HTERT RPE-1 (cell line): ENCODE results near the gene ANGPTL8.

ENCODE experiments used
- in situ Hi-C: fragments of 300-500 bp; cut with MboI; formaldehyde crosslinking; loops from 4 replicates; pipeline ENCODE4 v1.14.3; 2020; ENCODE audit warnings: low sequenced_read_pairs

ANGPTL8 gene

GRCh38 chr19:11203194-11204075 is 36.0 kb upstream of the ANGPTL8 start:
- in situ Hi-C loops, result no loop called here

GRCh38 chr19:11204076-11204602 is 35.3 kb upstream of the ANGPTL8 start:
- in situ Hi-C loops, result no loop called here

- in situ Hi-C loops, result no loop called here
Observed at GRCh38 chr19:11204943-11205349, 34.5 kb upstream of the ANGPTL8 start.

GRCh38 chr19:11205939-11206570 is 33.4 kb upstream of the ANGPTL8 start:
- in situ Hi-C loops, result no loop called here

- in situ Hi-C loops, result no loop called here
Observed at GRCh38 chr19:11208561-11209471, 30.6 kb upstream of the ANGPTL8 start.

- in situ Hi-C loops, result no loop called here
Observed at GRCh38 chr19:11209839-11210655, 29.4 kb upstream of the ANGPTL8 start.

- in situ Hi-C loops, result no loop called here
Observed at GRCh38 chr19:11210656-11210928, 28.8 kb upstream of the ANGPTL8 start.

- in situ Hi-C loops, result no loop called here
Observed at GRCh38 chr19:11214387-11214786, 25.0 kb upstream of the ANGPTL8 start.

GRCh38 chr19:11221082-11221598 is 18.3 kb upstream of the ANGPTL8 start:
- in situ Hi-C loops, result no loop called here

GRCh38 chr19:11223200-11223599 is 16.2 kb upstream of the ANGPTL8 start:
- in situ Hi-C loops, result no loop called here

- in situ Hi-C loops, result no loop called here
Observed at GRCh38 chr19:11224429-11224828, 15.0 kb upstream of the ANGPTL8 start.

- in situ Hi-C loops, result no loop called here
Observed at GRCh38 chr19:11225172-11225571, 14.2 kb upstream of the ANGPTL8 start.

- in situ Hi-C loops, result no loop called here
Observed at GRCh38 chr19:11225815-11226214, 13.6 kb upstream of the ANGPTL8 start.

GRCh38 chr19:11226716-11227166 is 12.7 kb upstream of the ANGPTL8 start:
- in situ Hi-C loops, result no loop called here

GRCh38 chr19:11227195-11227886 is 12.1 kb upstream of the ANGPTL8 start:
- in situ Hi-C loops, result no loop called here

- in situ Hi-C loops, result no loop called here
Observed at GRCh38 chr19:11230621-11231386, 8.6 kb upstream of the ANGPTL8 start.

- in situ Hi-C loops, result no loop called here
Observed at GRCh38 chr19:11232555-11232954, 6.9 kb upstream of the ANGPTL8 start.

GRCh38 chr19:11233073-11233472 is 6.3 kb upstream of the ANGPTL8 start:
- in situ Hi-C loops, result no loop called here
